NCI-H748 treated with DMSO at 0.1 percent for 48 hours (cell line): ENCODE measurements around the gene PDPK1.
"Not testable (repeated sequence)": the region's sequence is repeated elsewhere in the genome, so short reads cannot be mapped to it uniquely, and the experiment has no call there.

Experiments used
- DNase-seq: peaks from one replicate; lab custom pipeline; 2025; lab: John Stamatoyannopoulos, UW

PDPK1 gene

GRCh38 chr16:2540912-2541311 lies 3.1 kb downstream of the PDPK1 start:
- DNase-seq, result not testable (repeated sequence)

- DNase-seq, result not testable (repeated sequence)
Measured at GRCh38 chr16:2541409-2541808, 3.6 kb downstream of the PDPK1 start.

GRCh38 chr16:2543771-2544170 lies 6.0 kb downstream of the PDPK1 start:
- DNase-seq, result not testable (repeated sequence)

GRCh38 chr16:2550283-2550878 lies 12.6 kb downstream of the PDPK1 start:
- DNase-seq, result not testable (repeated sequence)

GRCh38 chr16:2551420-2551889 lies 13.6 kb downstream of the PDPK1 start:
- DNase-seq, result not testable (repeated sequence)

- DNase-seq, result not testable (repeated sequence)
Measured at GRCh38 chr16:2554709-2555425, 17.0 kb downstream of the PDPK1 start.

GRCh38 chr16:2557150-2557549 lies 19.3 kb downstream of the PDPK1 start:
- DNase-seq, result not testable (repeated sequence)

- DNase-seq, result not testable (repeated sequence)
Measured at GRCh38 chr16:2560131-2560797, 22.4 kb downstream of the PDPK1 start.

GRCh38 chr16:2560798-2561133 lies 22.9 kb downstream of the PDPK1 start:
- DNase-seq, result not testable (repeated sequence)

GRCh38 chr16:2567506-2567905 lies 29.7 kb downstream of the PDPK1 start:
- DNase-seq, result not testable (repeated sequence)

GRCh38 chr16:2568573-2568972 lies 30.8 kb downstream of the PDPK1 start:
- DNase-seq, result not testable (repeated sequence)

- DNase-seq, result not testable (repeated sequence)
Measured at GRCh38 chr16:2572704-2573103, 34.9 kb downstream of the PDPK1 start.

GRCh38 chr16:2575839-2576238 lies 38.0 kb downstream of the PDPK1 start:
- DNase-seq, result not testable (repeated sequence)

- not testable (repeated sequence) for DNase-seq
Measured at GRCh38 chr16:2577044-2577443, 39.2 kb downstream of the PDPK1 start.

- DNase-seq, result not testable (repeated sequence)
Measured at GRCh38 chr16:2578905-2579304, 41.1 kb downstream of the PDPK1 start.

GRCh38 chr16:2580143-2580542 lies 42.3 kb downstream of the PDPK1 start:
- DNase-seq, result not testable (repeated sequence)

GRCh38 chr16:2580818-2581217 lies 43.0 kb downstream of the PDPK1 start:
- DNase-seq, result not testable (repeated sequence)

GRCh38 chr16:2584729-2585650 lies 47.2 kb downstream of the PDPK1 start:
- DNase-seq, result no peak

- DNase-seq, result no peak
Measured at GRCh38 chr16:2585651-2586081, 47.8 kb downstream of the PDPK1 start.

- DNase-seq, result no peak
Measured at GRCh38 chr16:2586241-2586640, 48.4 kb downstream of the PDPK1 start.

- no peak for DNase-seq
Measured at GRCh38 chr16:2586901-2587480, 49.2 kb downstream of the PDPK1 start.
